Prostate gland (tissue), 2 donors: ENCODE results near the gene FAM110A.

ENCODE experiments used
- CTCF ChIP-seq, 4 experiments: fragments of 200-600 bp in 2 of 4; fragments of 450-650 bp in 2 of 4; sonication (generic) in 2 of 4; IDR thresholded peaks; 1 replicate in 3 of 4; 2 replicates in 1 of 4; pipeline ENCODE4 v1.5.1; 2016 to 2019; ENCODE audit warnings: antibody characterized with exemption in 4 of 4, mild to moderate bottlenecking in 2 of 4, moderate library complexity in 2 of 4
- POLR2A ChIP-seq: fragments of 450-650 bp; IDR thresholded peaks from one replicate; pipeline ENCODE4 v1.6.1; 2016; ENCODE audit warnings: antibody characterized with exemption, mild to moderate bottlenecking
- POLR2AphosphoS5 ChIP-seq: sonication (generic); formaldehyde crosslinking; IDR thresholded peaks from one replicate; pipeline ENCODE4 v1.6.1; 2017; ENCODE audit warnings: antibody characterized with exemption

GRCh38 chr20:833121-833449 is 430 bp upstream of the FAM110A start:
- TF ChIP-seq POLR2A = no peak
- no peak for TF ChIP-seq CTCF (IDR thresholded peaks at IDR 0.05)
- no peak for TF ChIP-seq POLR2AphosphoS5
